GM12878 (cell line): ENCODE measurements around the gene SPI1. TPM values are rescaled to one million over a fixed set of nuclear protein-coding genes. Genes with fewer than 3 reads are reported as not detected.

ENCODE experiments used
- EGR1 ChIP-seq, 2 experiments: IDR thresholded peaks; 1 replicate in 1 of 2; 2 replicates in 1 of 2; pipeline ENCODE4 v1.6.1; 2011 to 2012; ENCODE audit warnings: low read depth in 2 of 2, low read length in 2 of 2, borderline replicate concordance in 1 of 2, mild to moderate bottlenecking in 1 of 2, moderate library complexity in 1 of 2
- JUND ChIP-seq: IDR thresholded peaks from 2 replicates; pipeline ENCODE4 v1.6.1; 2012; ENCODE audit warnings: low read depth, mild to moderate bottlenecking, low read length, improper control_type of control experiment, moderate library complexity
- PAX8 ChIP-seq: fragments of 450-650 bp; IDR thresholded peaks from 2 replicates; pipeline ENCODE4 v1.6.1; 2017; ENCODE audit warnings: mild to moderate bottlenecking, moderate library complexity
- POLR2A ChIP-seq: IDR thresholded peaks from 2 replicates; pipeline ENCODE4 v1.6.1; 2011; ENCODE audit warnings: low read depth, mild to moderate bottlenecking, low read length
- SUZ12 ChIP-seq: fragments of 200-600 bp; sonication (generic); IDR thresholded peaks from one replicate; pipeline ENCODE4 v1.6.1; 2018; ENCODE audit warnings: antibody characterized with exemption, mild to moderate bottlenecking; ENCODE audit not compliant: unreplicated experiment
- ZNF274 ChIP-seq: IDR thresholded peaks from one replicate; pipeline ENCODE4 v1.8.0; 2011; ENCODE audit not compliant: insufficient read length, insufficient read depth
- polyA plus RNA-seq, 11 experiments: library from polyadenylated mRNA; depleted of rRNA in 4 of 11; unstranded in 6 of 11; stranded (reverse) in 5 of 11; fragments of >200 nt; fragmentation: Nextera tagmentation in 4 of 11; fragmentation: Illumina TruSeq in 1 of 11; extraction: Ambion mirVana in 4 of 11; extraction: Trizol in 1 of 11; gene quantifications; 1 replicate in 1 of 11; 2 replicates in 10 of 11; pipeline versions ENCODE4 v1.2.1 to v1.2.3, GENCODE V29; 2011 to 2016; ENCODE audit warnings: inconsistent platforms in 2 of 11, missing spikeins in 2 of 11, low read depth in 1 of 11
- total RNA-seq, 4 experiments: library from RNA; depleted of rRNA in 3 of 4; stranded (reverse); fragments of >200 nt in 3 of 4; fragmentation: Illumina TruSeq in 1 of 4; extraction: Trizol in 1 of 4; gene quantifications; 2 replicates each; pipeline versions ENCODE4 v1.2.1 to v1.2.3, GENCODE V29; 2013 to 2021
- TF ChIP-seq, protein P1 (sequence below): fragments of 450-650 bp; IDR thresholded peaks from 2 replicates; pipeline ENCODE4 v1.6.1; 2018; ENCODE audit warnings: borderline replicate concordance, mild to moderate bottlenecking; ENCODE audit not compliant: partially characterized antibody
- TF ChIP-seq, protein P2 (sequence below): IDR thresholded peaks from 2 replicates; pipeline ENCODE4 v1.6.1; 2011; ENCODE audit warnings: low read depth, mild to moderate bottlenecking, low read length, moderate library complexity, borderline replicate concordance; ENCODE audit errors: extremely low read depth
- TF ChIP-seq, protein P3 (sequence below): fragments of 450-650 bp; conservative IDR thresholded peaks from 2 replicates; pipeline ENCODE4 v1.6.1; 2017; ENCODE audit warnings: mild to moderate bottlenecking, moderate library complexity
- TF ChIP-seq, protein P4 (sequence below): fragments of 450-650 bp; IDR thresholded peaks from 2 replicates; pipeline ENCODE4 v1.6.1; 2017; ENCODE audit warnings: mild to moderate bottlenecking
- TF ChIP-seq, protein P5 (sequence below): fragments of 450-650 bp; formaldehyde crosslinking; IDR thresholded peaks from 2 replicates; pipeline ENCODE4 v1.4.0; 2020; ENCODE audit warnings: mild to moderate bottlenecking, moderate library complexity
- TF ChIP-seq, protein P6 (sequence below): fragments of 150-350 bp; IDR thresholded peaks from 2 replicates; pipeline ENCODE4 v1.6.1; 2016; ENCODE audit warnings: low read depth, low read length

The SPI1 gene
- total and polyA plus RNA-seq, 10 of the 15 experiments (the other 5 are each of a cell fraction or from before 2014, with no cell fraction given) = 0.05 to 31.1 (median 9.7) TPM

DNA sequence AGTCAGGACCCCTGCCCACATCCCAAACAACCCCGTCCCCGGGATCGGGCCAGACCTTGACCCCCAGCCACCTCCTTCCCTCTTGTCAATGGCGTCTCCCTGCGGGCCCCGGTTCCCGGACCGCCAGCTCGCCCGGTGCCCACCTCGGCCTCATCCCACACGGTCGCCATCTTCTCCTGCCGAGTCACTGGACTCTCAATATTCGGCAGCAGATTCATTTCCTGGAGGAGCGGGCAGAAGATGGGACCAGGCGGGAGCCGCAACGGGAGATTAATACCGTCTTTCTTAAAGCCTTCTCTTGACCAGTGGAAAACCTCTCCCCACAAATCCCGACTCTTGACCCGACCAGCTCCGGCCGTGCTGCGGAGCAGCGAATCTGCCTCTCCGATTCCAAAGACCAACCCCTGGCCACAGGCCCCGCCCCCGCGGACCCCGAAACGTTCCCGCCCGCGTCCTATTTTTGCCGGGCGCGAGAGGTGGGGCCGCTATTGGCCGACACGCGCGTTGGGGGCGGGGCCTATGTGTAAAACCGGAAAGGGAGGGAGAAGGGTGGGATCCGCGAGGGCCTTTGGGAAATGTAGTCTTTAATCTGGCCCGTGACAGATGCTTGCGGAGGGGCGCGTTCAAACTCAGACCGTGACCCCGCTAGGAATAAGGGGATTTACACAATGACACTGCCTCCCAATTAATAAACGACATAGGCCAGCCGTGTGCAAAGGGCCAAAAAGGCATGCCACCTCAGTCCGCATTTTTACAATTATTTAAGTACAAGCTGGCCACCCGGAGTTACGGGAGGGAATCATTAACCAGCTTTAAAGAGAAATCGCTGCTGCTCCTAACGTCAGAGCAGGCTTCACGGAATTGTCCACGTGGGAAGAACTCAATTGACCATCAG lies 48.0 kb upstream of the SPI1 start, which contains the start of gene PSMC3 (continued):
- TF ChIP-seq, protein P1, sequence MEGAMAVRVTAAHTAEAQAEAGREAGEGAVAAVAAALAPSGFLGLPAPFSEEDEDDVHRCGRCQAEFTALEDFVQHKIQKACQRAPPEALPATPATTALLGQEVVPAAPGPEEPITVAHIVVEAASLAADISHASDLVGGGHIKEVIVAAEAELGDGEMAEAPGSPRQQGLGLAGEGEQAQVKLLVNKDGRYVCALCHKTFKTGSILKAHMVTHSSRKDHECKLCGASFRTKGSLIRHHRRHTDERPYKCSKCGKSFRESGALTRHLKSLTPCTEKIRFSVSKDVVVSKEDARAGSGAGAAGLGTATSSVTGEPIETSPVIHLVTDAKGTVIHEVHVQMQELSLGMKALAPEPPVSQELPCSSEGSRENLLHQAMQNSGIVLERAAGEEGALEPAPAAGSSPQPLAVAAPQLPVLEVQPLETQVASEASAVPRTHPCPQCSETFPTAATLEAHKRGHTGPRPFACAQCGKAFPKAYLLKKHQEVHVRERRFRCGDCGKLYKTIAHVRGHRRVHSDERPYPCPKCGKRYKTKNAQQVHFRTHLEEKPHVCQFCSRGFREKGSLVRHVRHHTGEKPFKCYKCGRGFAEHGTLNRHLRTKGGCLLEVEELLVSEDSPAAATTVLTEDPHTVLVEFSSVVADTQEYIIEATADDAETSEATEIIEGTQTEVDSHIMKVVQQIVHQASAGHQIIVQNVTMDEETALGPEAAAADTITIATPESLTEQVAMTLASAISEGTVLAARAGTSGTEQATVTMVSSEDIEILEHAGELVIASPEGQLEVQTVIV = peak; percentile 52
- TF ChIP-seq, protein P2, sequence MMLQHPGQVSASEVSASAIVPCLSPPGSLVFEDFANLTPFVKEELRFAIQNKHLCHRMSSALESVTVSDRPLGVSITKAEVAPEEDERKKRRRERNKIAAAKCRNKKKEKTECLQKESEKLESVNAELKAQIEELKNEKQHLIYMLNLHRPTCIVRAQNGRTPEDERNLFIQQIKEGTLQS = no peak
- TF ChIP-seq PAX8 (no peak), EGR1 (IDR thresholded peaks at IDR 0.05; ENCODE audit: borderline replicate concordance in 1 of 2, low read depth in 2 of 2, low read length in 2 of 2) (peak in 1 of 2 experiments; percentile 80; a peak in 2 of 3 replicates), POLR2A (peak; percentile 93), JUND (no peak), SUZ12 (no peak), ZNF274 (no peak)
- TF ChIP-seq, protein P3, sequence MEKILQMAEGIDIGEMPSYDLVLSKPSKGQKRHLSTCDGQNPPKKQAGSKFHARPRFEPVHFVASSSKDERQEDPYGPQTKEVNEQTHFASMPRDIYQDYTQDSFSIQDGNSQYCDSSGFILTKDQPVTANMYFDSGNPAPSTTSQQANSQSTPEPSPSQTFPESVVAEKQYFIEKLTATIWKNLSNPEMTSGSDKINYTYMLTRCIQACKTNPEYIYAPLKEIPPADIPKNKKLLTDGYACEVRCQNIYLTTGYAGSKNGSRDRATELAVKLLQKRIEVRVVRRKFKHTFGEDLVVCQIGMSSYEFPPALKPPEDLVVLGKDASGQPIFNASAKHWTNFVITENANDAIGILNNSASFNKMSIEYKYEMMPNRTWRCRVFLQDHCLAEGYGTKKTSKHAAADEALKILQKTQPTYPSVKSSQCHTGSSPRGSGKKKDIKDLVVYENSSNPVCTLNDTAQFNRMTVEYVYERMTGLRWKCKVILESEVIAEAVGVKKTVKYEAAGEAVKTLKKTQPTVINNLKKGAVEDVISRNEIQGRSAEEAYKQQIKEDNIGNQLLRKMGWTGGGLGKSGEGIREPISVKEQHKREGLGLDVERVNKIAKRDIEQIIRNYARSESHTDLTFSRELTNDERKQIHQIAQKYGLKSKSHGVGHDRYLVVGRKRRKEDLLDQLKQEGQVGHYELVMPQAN = peak; percentile 64; the same call in 1 of the 2 replicates
- TF ChIP-seq, protein P4, sequence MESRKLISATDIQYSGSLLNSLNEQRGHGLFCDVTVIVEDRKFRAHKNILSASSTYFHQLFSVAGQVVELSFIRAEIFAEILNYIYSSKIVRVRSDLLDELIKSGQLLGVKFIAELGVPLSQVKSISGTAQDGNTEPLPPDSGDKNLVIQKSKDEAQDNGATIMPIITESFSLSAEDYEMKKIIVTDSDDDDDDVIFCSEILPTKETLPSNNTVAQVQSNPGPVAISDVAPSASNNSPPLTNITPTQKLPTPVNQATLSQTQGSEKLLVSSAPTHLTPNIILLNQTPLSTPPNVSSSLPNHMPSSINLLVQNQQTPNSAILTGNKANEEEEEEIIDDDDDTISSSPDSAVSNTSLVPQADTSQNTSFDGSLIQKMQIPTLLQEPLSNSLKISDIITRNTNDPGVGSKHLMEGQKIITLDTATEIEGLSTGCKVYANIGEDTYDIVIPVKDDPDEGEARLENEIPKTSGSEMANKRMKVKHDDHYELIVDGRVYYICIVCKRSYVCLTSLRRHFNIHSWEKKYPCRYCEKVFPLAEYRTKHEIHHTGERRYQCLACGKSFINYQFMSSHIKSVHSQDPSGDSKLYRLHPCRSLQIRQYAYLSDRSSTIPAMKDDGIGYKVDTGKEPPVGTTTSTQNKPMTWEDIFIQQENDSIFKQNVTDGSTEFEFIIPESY = no peak; the same call in 1 of the 2 replicates
- TF ChIP-seq, protein P5, sequence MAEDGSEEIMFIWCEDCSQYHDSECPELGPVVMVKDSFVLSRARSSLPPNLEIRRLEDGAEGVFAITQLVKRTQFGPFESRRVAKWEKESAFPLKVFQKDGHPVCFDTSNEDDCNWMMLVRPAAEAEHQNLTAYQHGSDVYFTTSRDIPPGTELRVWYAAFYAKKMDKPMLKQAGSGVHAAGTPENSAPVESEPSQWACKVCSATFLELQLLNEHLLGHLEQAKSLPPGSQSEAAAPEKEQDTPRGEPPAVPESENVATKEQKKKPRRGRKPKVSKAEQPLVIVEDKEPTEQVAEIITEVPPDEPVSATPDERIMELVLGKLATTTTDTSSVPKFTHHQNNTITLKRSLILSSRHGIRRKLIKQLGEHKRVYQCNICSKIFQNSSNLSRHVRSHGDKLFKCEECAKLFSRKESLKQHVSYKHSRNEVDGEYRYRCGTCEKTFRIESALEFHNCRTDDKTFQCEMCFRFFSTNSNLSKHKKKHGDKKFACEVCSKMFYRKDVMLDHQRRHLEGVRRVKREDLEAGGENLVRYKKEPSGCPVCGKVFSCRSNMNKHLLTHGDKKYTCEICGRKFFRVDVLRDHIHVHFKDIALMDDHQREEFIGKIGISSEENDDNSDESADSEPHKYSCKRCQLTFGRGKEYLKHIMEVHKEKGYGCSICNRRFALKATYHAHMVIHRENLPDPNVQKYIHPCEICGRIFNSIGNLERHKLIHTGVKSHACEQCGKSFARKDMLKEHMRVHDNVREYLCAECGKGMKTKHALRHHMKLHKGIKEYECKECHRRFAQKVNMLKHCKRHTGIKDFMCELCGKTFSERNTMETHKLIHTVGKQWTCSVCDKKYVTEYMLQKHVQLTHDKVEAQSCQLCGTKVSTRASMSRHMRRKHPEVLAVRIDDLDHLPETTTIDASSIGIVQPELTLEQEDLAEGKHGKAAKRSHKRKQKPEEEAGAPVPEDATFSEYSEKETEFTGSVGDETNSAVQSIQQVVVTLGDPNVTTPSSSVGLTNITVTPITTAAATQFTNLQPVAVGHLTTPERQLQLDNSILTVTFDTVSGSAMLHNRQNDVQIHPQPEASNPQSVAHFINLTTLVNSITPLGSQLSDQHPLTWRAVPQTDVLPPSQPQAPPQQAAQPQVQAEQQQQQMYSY (CRISPR knock-in tag) = no peak
- TF ChIP-seq, protein P6, sequence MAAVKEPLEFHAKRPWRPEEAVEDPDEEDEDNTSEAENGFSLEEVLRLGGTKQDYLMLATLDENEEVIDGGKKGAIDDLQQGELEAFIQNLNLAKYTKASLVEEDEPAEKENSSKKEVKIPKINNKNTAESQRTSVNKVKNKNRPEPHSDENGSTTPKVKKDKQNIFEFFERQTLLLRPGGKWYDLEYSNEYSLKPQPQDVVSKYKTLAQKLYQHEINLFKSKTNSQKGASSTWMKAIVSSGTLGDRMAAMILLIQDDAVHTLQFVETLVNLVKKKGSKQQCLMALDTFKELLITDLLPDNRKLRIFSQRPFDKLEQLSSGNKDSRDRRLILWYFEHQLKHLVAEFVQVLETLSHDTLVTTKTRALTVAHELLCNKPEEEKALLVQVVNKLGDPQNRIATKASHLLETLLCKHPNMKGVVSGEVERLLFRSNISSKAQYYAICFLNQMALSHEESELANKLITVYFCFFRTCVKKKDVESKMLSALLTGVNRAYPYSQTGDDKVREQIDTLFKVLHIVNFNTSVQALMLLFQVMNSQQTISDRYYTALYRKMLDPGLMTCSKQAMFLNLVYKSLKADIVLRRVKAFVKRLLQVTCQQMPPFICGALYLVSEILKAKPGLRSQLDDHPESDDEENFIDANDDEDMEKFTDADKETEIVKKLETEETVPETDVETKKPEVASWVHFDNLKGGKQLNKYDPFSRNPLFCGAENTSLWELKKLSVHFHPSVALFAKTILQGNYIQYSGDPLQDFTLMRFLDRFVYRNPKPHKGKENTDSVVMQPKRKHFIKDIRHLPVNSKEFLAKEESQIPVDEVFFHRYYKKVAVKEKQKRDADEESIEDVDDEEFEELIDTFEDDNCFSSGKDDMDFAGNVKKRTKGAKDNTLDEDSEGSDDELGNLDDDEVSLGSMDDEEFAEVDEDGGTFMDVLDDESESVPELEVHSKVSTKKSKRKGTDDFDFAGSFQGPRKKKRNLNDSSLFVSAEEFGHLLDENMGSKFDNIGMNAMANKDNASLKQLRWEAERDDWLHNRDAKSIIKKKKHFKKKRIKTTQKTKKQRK = no peak
